Caco-2 (cell line): ENCODE data around the gene RHOBTB1. TPM values are rescaled to one million over a fixed set of nuclear protein-coding genes. Genes with fewer than 3 reads are reported as not detected.

Experiments
- BruUV-seq: library from RNA; stranded (reverse); fragments of 400-500 nt; replicated peaks from 2 replicates; lab custom pipeline; 2021; lab: Mats Ljungman, UMichigan
- CTCF ChIA-PET: fragments of 300-600 bp; sonication (Branson Sonifier 250); formaldehyde crosslinking; loops from one replicate; lab custom pipeline; 2022; ENCODE audit warnings: antibody characterized with exemption; lab: Charles Lee
- POLR2A ChIA-PET: fragments of 300-600 bp; sonication (Branson Sonifier 250); formaldehyde crosslinking; loops from one replicate; lab custom pipeline; 2022; ENCODE audit warnings: antibody characterized with exemption; lab: Charles Lee
- DNase-seq, 2 experiments: peaks; one replicate each; pipeline versions ENCODE4 v3.0.0 to v3.0.0-alpha.2; 2020 to 2022
- H3K27me3 ChIP-seq: replicated peaks from 2 replicates; pipeline ENCODE4 v1.6.0; 2011; ENCODE audit warnings: low read length; ENCODE audit not compliant: control insufficient read depth, insufficient read depth
- H3K36me3 ChIP-seq: 2 replicates; pipeline ENCODE4 v1.5.1; 2011; ENCODE audit warnings: low read length; ENCODE audit not compliant: control insufficient read depth, insufficient read depth
- H3K4me1 ChIP-seq: fragments of 250-450 bp; sonication (Bioruptor Pico); 2 replicates; pipeline ENCODE4 v1.5.1; 2020; ENCODE audit warnings: mild to moderate bottlenecking
- H3K4me3 ChIP-seq: 2 replicates; pipeline ENCODE4 v1.5.1; 2011; ENCODE audit warnings: low read depth, mild to moderate bottlenecking, control low read depth, low read length
- H3K9me3 ChIP-seq: fragments of 250-450 bp; sonication (Bioruptor Pico); 2 replicates; pipeline ENCODE4 v1.5.1; 2020; ENCODE audit warnings: mild to moderate bottlenecking, moderate library complexity
- H3K27ac Mint-ChIP-seq: one replicate; pipeline ENCODE4 v1.8.0; 2022; ENCODE audit warnings: mixed read lengths; ENCODE audit not compliant: unreplicated experiment
- H3K27me3 Mint-ChIP-seq: one replicate; pipeline ENCODE4 v1.8.0; 2022; ENCODE audit warnings: mixed read lengths; ENCODE audit not compliant: insufficient read depth, unreplicated experiment
- H3K36me3 Mint-ChIP-seq: one replicate; pipeline ENCODE4 v1.8.0; 2022; ENCODE audit warnings: mild to moderate bottlenecking, mixed read lengths; ENCODE audit not compliant: insufficient read depth, unreplicated experiment
- H3K4me1 Mint-ChIP-seq: one replicate; pipeline ENCODE4 v1.8.0; 2022; ENCODE audit warnings: low read depth, mixed read lengths; ENCODE audit not compliant: unreplicated experiment
- H3K4me3 Mint-ChIP-seq: one replicate; pipeline ENCODE4 v1.8.0; 2022; ENCODE audit warnings: mild to moderate bottlenecking, moderate library complexity, mixed read lengths; ENCODE audit not compliant: unreplicated experiment
- H3K9me3 Mint-ChIP-seq: one replicate; pipeline ENCODE4 v1.8.0; 2022; ENCODE audit warnings: mixed read lengths; ENCODE audit not compliant: unreplicated experiment
- intact Hi-C: fragments of 100-400 bp; cut with micrococcal nuclease; formaldehyde crosslinking; loops from one replicate; pipeline ENCODE4 v1.10.0; 2022; ENCODE audit not compliant: unreplicated experiment
- total RNA-seq: library from RNA; stranded (reverse); gene quantifications from 2 replicates; pipeline ENCODE4 v1.2.3, GENCODE V29; 2022
- TF ChIP-seq, protein P1 (sequence below), 2 experiments: fragments of 200-600 bp in 1 of 2; IDR thresholded peaks; 1 replicate in 1 of 2; 2 replicates in 1 of 2; pipeline versions ENCODE4 v1.5.1 to v1.8.0; 2011 to 2022; ENCODE audit warnings: antibody characterized with exemption in 1 of 2, control low read depth in 1 of 2, inconsistent platforms in 1 of 2, low read depth in 1 of 2, low read length in 1 of 2, mild to moderate bottlenecking in 1 of 2, moderate library complexity in 1 of 2; ENCODE audit not compliant: insufficient read depth in 1 of 2, severe bottlenecking in 1 of 2, unreplicated experiment in 1 of 2

Gene RHOBTB1
- total RNA-seq, 1 experiment from 2014 or later: 19.9 TPM

DNA sequence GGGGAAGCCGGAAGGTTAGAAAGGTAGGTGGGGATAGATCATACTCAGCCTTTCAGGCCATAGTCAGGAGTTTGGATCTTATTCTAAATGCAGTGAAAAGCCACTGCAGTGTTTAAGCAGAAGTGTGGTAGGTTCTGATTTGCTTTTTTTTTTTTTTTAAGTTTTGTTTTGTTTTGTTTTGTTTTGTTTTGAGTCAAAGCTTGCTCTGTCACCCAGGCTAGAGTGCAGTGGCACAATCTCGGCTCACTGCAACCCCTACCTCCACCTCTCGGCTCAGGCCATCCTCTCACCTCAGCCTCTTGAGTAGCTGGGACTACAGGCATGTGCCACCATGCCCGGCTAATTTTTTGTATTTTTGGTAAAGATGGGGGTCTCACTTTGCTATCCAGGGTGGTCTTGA is 23.5 kb downstream of the RHOBTB1 start:
- ChIA-PET POLR2A (no interaction called here), CTCF (no interaction called here)
- Mint-ChIP-seq H3K9me3 (peaks cover 14% of the 10 kb centered on the region), H3K27ac (no peak overlapping the region), H3K4me1 (no peaks in the 10 kb centered on the region), H3K36me3 (no peaks in the 10 kb centered on the region), H3K27me3 (no peaks in the 10 kb centered on the region), H3K4me3 (no peak overlapping the region)
- no peak for DNase-seq
- Histone ChIP-seq H3K9me3 (no peaks in the 10 kb centered on the region; the same call in none of the 2 replicates), H3K36me3 (no peaks in the 10 kb centered on the region), H3K4me3 (no peak overlapping the region), H3K4me1 (no peaks in the 10 kb centered on the region), H3K27me3 (no peaks in the 10 kb centered on the region)
- TF ChIP-seq, protein P1, sequence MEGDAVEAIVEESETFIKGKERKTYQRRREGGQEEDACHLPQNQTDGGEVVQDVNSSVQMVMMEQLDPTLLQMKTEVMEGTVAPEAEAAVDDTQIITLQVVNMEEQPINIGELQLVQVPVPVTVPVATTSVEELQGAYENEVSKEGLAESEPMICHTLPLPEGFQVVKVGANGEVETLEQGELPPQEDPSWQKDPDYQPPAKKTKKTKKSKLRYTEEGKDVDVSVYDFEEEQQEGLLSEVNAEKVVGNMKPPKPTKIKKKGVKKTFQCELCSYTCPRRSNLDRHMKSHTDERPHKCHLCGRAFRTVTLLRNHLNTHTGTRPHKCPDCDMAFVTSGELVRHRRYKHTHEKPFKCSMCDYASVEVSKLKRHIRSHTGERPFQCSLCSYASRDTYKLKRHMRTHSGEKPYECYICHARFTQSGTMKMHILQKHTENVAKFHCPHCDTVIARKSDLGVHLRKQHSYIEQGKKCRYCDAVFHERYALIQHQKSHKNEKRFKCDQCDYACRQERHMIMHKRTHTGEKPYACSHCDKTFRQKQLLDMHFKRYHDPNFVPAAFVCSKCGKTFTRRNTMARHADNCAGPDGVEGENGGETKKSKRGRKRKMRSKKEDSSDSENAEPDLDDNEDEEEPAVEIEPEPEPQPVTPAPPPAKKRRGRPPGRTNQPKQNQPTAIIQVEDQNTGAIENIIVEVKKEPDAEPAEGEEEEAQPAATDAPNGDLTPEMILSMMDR (IDR thresholded peaks at IDR 0.05; ENCODE audit: insufficient read depth in 1 of 2, low read depth in 1 of 2, low read length in 1 of 2, severe bottlenecking in 1 of 2, unreplicated experiment in 1 of 2): no peak
- intact Hi-C loops: no loop called here
- BruUV-seq: no TSS peak

DNA sequence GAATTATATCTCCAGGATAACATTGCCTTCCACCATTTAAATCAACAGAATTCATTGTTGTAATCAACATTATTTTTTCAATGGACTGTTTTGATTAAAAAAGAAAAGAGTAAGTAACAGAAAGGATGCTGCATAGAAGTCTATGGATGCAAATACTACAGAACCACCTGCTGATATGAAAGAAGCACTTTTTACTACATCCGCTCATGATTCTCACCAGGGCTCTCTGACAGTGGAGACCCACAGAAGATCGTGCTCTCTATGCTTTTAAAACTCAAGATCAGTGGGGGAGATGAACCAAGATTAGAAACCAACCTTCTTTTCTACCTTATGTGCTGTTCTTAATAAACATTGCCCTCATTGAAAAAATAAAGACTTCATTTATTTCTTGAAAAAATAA is 24.4 kb downstream of the RHOBTB1 start:
- no peaks in the 10 kb centered on the region for H3K27me3 ChIP-seq
- H3K36me3 ChIP-seq: no peaks in the 10 kb centered on the region
- BruUV-seq: no TSS peak
- TF ChIP-seq, protein P1 (IDR thresholded peaks at IDR 0.05; ENCODE audit: insufficient read depth in 1 of 2, low read depth in 1 of 2, low read length in 1 of 2, severe bottlenecking in 1 of 2, unreplicated experiment in 1 of 2): no peak
- Mint-ChIP-seq H3K27ac (no peak overlapping the region), H3K36me3 (no peaks in the 10 kb centered on the region), H3K4me3 (no peak overlapping the region), H3K9me3 (peaks cover 4% of the 10 kb centered on the region), H3K27me3 (no peaks in the 10 kb centered on the region), H3K4me1 (no peaks in the 10 kb centered on the region)
- ChIA-PET CTCF (no interaction called here), POLR2A (no interaction called here)
- no peak for DNase-seq
- intact Hi-C loops: no loop called here
- no peaks in the 10 kb centered on the region for H3K9me3 ChIP-seq
- H3K4me3 ChIP-seq: no peak overlapping the region
- H3K4me1 ChIP-seq: no peaks in the 10 kb centered on the region

DNA sequence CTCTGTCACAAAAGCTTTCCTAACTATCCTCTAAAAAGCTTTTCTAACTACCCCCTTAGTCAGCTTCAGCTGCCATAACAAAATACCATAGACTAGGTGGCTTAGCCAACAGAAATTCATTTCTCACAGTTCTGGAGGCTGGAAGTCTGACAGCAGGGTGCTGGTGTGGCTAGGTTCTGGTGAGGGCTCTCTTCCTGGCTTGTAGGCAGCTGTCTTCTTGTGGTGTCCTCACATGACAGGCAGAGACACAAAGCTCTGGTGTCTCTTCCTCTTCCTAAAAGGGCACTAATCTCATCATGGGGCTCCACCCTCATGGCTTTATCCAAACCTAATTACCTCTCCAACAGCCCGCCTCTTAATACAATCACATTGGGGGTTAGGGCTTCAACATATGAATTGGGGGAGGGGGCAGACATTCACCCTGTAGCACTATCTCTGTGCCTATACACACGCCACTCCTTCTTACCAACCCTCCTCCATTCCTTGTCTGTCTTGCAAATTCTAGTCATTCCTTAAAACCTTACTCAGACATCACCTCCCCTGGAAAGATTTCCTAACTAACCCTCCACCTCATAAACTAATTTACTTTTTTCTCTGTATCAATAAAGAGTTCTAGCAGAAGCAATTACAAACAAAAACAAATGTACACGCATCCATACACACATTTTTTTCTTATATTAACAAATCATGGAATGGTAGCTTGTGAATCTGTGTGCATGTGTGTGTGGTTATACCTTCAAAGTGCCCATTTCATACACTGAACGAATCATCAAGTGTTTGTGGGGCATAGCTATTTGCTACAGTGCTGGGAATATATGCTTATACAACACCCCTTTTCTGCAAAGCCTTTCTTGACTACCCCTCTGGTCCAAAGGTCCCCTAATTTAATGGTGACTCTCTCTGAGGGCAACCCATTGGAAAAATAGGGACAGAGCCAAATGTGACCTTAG is 26.4 kb downstream of the RHOBTB1 start:
- Histone ChIP-seq H3K27me3 (no peaks in the 10 kb centered on the region), H3K9me3 (no peaks in the 10 kb centered on the region), H3K4me1 (no peaks in the 10 kb centered on the region), H3K36me3 (no peaks in the 10 kb centered on the region), H3K4me3 (no peak overlapping the region)
- TF ChIP-seq, protein P1 (IDR thresholded peaks at IDR 0.05; ENCODE audit: insufficient read depth in 1 of 2, low read depth in 1 of 2, low read length in 1 of 2, severe bottlenecking in 1 of 2, unreplicated experiment in 1 of 2): no peak
- DNase-seq: no peak
- ChIA-PET CTCF (no interaction called here), POLR2A (no interaction called here)
- H3K27ac Mint-ChIP-seq: no peak overlapping the region
- no peaks in the 10 kb centered on the region for H3K9me3 Mint-ChIP-seq
- no peaks in the 10 kb centered on the region for H3K4me1 Mint-ChIP-seq
- H3K4me3 Mint-ChIP-seq: no peak overlapping the region
- H3K27me3 Mint-ChIP-seq: no peaks in the 10 kb centered on the region
- intact Hi-C loops: no loop called here
- no TSS peak for BruUV-seq
- no peaks in the 10 kb centered on the region for H3K36me3 Mint-ChIP-seq
